Natural killer cell (primary cell): ENCODE results near the gene POLR3F. TPM values are rescaled to one million over a fixed set of nuclear protein-coding genes. Genes with fewer than 3 reads are reported as not detected.
A peak's percentile ranks its signal among the peaks of the same experiment; 100 is the strongest.

Experiments
- ATAC-seq, 3 donors: fragments of 150-1000 bp in 2 of 3; fragments of 200-7000 bp in 1 of 3; cut with Tn5 transposase; 1 replicate in 1 of 3; 2 replicates in 2 of 3; pipeline ENCODE4 v1.10.0; 2021; ENCODE audit warnings: mild to moderate bottlenecking in 2 of 3, moderate library complexity in 2 of 3
- DNase-seq, 2 donors: peaks; one replicate each; pipeline versions ENCODE4 v3.0.0 to v3.0.0-alpha.2; 2013 to 2021; ENCODE audit warnings: mixed read lengths in 1 of 2
- H3K27ac ChIP-seq: one replicate; pipeline ENCODE4 v1.5.1; 2013; ENCODE audit warnings: mild to moderate bottlenecking, low read length
- H3K27me3 ChIP-seq: one replicate; pipeline ENCODE4 v1.6.1; 2013; ENCODE audit warnings: low read length; ENCODE audit not compliant: control insufficient read depth, insufficient read depth
- H3K36me3 ChIP-seq: one replicate; pipeline ENCODE4 v1.6.1; 2013; ENCODE audit warnings: low read length; ENCODE audit not compliant: control insufficient read depth, insufficient read depth
- H3K4me1 ChIP-seq: one replicate; pipeline ENCODE4 v1.6.1; 2013; ENCODE audit warnings: low read length; ENCODE audit not compliant: control insufficient read depth, insufficient read depth
- H3K4me3 ChIP-seq: one replicate; pipeline ENCODE4 v1.5.1; 2013; ENCODE audit warnings: low read length
- H3K9me3 ChIP-seq: one replicate; pipeline ENCODE4 v1.6.1; 2013; ENCODE audit warnings: low read length; ENCODE audit not compliant: control insufficient read depth, insufficient read depth
- H3K27ac Mint-ChIP-seq, 2 donors: one replicate each; pipeline ENCODE4 v1.8.0; 2022; ENCODE audit warnings: mild to moderate bottlenecking in 2 of 2, mixed read lengths in 2 of 2, moderate library complexity in 1 of 2
- H3K27me3 Mint-ChIP-seq, 2 donors: one replicate each; pipeline ENCODE4 v1.8.0; 2022; ENCODE audit warnings: low read depth in 2 of 2, mixed read lengths in 2 of 2
- H3K36me3 Mint-ChIP-seq: one replicate; pipeline ENCODE4 v1.8.0; 2022; ENCODE audit warnings: mixed read lengths
- H3K4me1 Mint-ChIP-seq, 2 donors: one replicate each; pipeline ENCODE4 v1.8.0; 2022; ENCODE audit warnings: mixed read lengths in 2 of 2
- H3K4me3 Mint-ChIP-seq: one replicate; pipeline ENCODE4 v1.8.0; 2022; ENCODE audit warnings: mild to moderate bottlenecking, moderate library complexity, mixed read lengths
- H3K9me3 Mint-ChIP-seq, 2 donors: one replicate each; pipeline ENCODE4 v1.8.0; 2022; ENCODE audit warnings: mixed read lengths in 2 of 2
- WGBS: methylation state at CpG from one replicate; pipeline ENCODE4 v1.1.7; 2013; ENCODE audit warnings: missing lambda C conversion rate; ENCODE audit not compliant: insufficient coverage; 5-methylcytosine and 5-hydroxymethylcytosine counted together
- intact Hi-C: fragments of 100-400 bp; cut with micrococcal nuclease; formaldehyde crosslinking; loops from one replicate; pipeline ENCODE4 v1.14.2; 2022
- total RNA-seq, 4 donors: library from RNA; stranded (reverse); fragments of 120-200 nt in 1 of 4; gene quantifications; one replicate each; pipeline versions ENCODE4 v1.2.3 to v1.2.4, GENCODE V29; 2013 to 2022
- TF ChIP-seq, protein P1 (sequence below): fragments of 200-600 bp; IDR thresholded peaks from one replicate; pipeline ENCODE4 v1.8.0; 2022; ENCODE audit warnings: antibody characterized with exemption

Gene POLR3F
- total RNA-seq, 3 donors from 2014 or later (not counting 1 experiment from before 2014, with no cell fraction given): 8.5 to 10.6 (median 8.8) TPM

DNA sequence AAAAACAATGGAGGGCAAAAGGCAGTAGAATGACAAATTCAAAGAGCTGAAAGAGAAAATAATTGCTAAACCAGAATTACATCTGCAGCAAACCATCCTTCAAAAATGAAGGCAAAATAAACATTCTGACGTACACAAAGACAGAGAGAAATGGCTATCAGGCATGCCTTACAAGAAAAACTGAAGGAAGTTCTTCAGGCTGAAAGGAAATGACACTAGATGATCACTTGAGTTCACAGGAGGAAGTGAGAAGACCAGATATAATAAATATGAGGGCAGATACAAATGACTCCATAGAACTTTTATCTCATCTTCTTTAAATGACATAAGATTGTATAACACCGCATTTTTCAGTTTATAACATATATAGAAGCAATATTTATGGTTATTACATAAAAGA is 30.3 kb upstream of the POLR3F start:
- Histone ChIP-seq H3K27ac (no peak overlapping the region), H3K27me3 (no peaks in the 10 kb centered on the region), H3K9me3 (no peaks in the 10 kb centered on the region), H3K36me3 (no peaks in the 10 kb centered on the region), H3K4me1 (no peaks in the 10 kb centered on the region), H3K4me3 (no peak overlapping the region)
- Mint-ChIP-seq H3K4me3 (no peak overlapping the region), H3K9me3 (no peaks in the 10 kb centered on the region), H3K36me3 (no peaks in the 10 kb centered on the region), H3K4me1 (peaks cover 8 to 16% of the 10 kb centered on the region in 2 donors), H3K27me3 (no peaks in the 10 kb centered on the region), H3K27ac (peak overlapping the region; percentile 15 to 70)
- DNase-seq (no peak), ATAC-seq (peak; percentile 31 to 64 (median 50))
- TF ChIP-seq, protein P1, sequence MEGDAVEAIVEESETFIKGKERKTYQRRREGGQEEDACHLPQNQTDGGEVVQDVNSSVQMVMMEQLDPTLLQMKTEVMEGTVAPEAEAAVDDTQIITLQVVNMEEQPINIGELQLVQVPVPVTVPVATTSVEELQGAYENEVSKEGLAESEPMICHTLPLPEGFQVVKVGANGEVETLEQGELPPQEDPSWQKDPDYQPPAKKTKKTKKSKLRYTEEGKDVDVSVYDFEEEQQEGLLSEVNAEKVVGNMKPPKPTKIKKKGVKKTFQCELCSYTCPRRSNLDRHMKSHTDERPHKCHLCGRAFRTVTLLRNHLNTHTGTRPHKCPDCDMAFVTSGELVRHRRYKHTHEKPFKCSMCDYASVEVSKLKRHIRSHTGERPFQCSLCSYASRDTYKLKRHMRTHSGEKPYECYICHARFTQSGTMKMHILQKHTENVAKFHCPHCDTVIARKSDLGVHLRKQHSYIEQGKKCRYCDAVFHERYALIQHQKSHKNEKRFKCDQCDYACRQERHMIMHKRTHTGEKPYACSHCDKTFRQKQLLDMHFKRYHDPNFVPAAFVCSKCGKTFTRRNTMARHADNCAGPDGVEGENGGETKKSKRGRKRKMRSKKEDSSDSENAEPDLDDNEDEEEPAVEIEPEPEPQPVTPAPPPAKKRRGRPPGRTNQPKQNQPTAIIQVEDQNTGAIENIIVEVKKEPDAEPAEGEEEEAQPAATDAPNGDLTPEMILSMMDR: no peak
- intact Hi-C loops: no loop called here
- WGBS: 62% methylated on average over 1 of the region's 2 CpGs

DNA sequence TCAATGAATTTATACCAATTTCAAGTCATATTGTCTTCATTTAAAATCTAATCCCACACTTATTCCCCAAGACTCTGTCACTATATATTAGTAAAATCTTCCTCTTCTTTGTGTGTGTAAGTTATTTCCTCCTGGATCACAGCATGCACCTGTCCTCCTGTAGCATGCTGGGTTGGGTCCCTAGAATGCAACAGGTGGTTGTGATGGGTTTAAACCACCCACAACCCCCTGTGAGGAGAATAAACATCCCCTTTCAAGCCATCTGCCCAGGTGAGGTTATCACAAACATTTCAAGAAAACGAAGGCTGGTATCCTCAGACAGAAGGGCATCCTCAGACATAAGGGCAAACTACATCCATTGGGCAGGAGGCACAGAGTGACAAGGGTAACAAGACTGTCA is 26.8 kb upstream of the POLR3F start:
- DNase-seq (no peak), ATAC-seq (no peak)
- no peaks in the 10 kb centered on the region for H3K9me3 Mint-ChIP-seq
- no peaks in the 10 kb centered on the region for H3K36me3 ChIP-seq
- no peak overlapping the region for H3K4me3 Mint-ChIP-seq
- intact Hi-C loops: no loop called here
- WGBS: 67% methylated on average over 1 of the region's 1 CpG
- H3K9me3 ChIP-seq: no peaks in the 10 kb centered on the region
- TF ChIP-seq, protein P1: no peak
- H3K27ac Mint-ChIP-seq: no peak overlapping the region
- H3K4me1 ChIP-seq: no peaks in the 10 kb centered on the region
- no peaks in the 10 kb centered on the region for H3K36me3 Mint-ChIP-seq
- H3K27me3 Mint-ChIP-seq: no peaks in the 10 kb centered on the region
- no peak overlapping the region for H3K4me3 ChIP-seq
- peaks cover 0 to 7% of the 10 kb centered on the region in 2 donors for H3K4me1 Mint-ChIP-seq
- H3K27me3 ChIP-seq: no peaks in the 10 kb centered on the region
- no peak overlapping the region for H3K27ac ChIP-seq

GRCh38 chr20:18443886-18444285 is 23.3 kb upstream of the POLR3F start:
- Histone ChIP-seq H3K4me3 (no peak overlapping the region), H3K27ac (no peak overlapping the region), H3K36me3 (no peaks in the 10 kb centered on the region), H3K27me3 (no peaks in the 10 kb centered on the region), H3K9me3 (no peaks in the 10 kb centered on the region), H3K4me1 (no peaks in the 10 kb centered on the region)
- Mint-ChIP-seq H3K9me3 (no peaks in the 10 kb centered on the region), H3K27ac (no peak overlapping the region), H3K36me3 (no peaks in the 10 kb centered on the region), H3K4me3 (no peak overlapping the region), H3K4me1 (no peaks in the 10 kb centered on the region), H3K27me3 (no peaks in the 10 kb centered on the region)
- ATAC-seq: no peak
- TF ChIP-seq, protein P1: no peak
- intact Hi-C loops: no loop called here
- 92% methylated on average over 4 of the region's 4 CpGs for WGBS
- DNase-seq: no peak

- intact Hi-C loops: no loop called here
- H3K9me3 ChIP-seq: no peaks in the 10 kb centered on the region
- Mint-ChIP-seq H3K9me3 (peaks cover 0 to 2% of the 10 kb centered on the region in 2 donors), H3K27me3 (no peaks in the 10 kb centered on the region), H3K4me3 (no peak overlapping the region), H3K27ac (no peak overlapping the region), H3K36me3 (no peaks in the 10 kb centered on the region), H3K4me1 (no peaks in the 10 kb centered on the region)
- DNase-seq (no peak), ATAC-seq (no peak)
- H3K36me3 ChIP-seq: no peaks in the 10 kb centered on the region
- no peak overlapping the region for H3K4me3 ChIP-seq
- H3K27me3 ChIP-seq: no peaks in the 10 kb centered on the region
- no peak overlapping the region for H3K27ac ChIP-seq
- WGBS: no CpG with 5 or more reads among the region's 3 CpGs
- H3K4me1 ChIP-seq: no peaks in the 10 kb centered on the region
- TF ChIP-seq, protein P1: no peak
Measured at GRCh38 chr20:18456600-18456999, 10.6 kb upstream of the POLR3F start.
